ENCODE results near the gene ARL5C.

DNA sequence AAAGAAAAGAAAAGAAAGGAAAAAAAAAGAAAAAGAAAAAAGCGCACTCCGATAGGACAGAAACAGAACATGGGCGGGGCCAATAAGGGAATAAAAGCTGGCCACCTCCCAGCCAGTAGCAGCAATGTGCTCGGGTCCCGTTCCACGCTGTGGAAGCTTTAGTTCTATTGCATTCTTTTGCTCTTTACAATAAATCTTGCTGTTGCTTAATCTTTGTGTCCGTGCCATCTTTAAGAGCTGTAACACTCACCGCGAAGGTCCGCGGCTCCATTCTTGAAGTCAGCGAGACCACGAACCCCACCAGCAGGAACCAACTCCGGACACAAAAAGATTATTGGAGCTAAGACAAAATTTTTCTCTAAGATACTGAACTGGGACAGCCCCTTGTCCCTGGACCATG lies 3.1 kb upstream of the ARL5C start:
- no peak for TF ChIP-seq EP300 (IDR thresholded peaks at IDR 0.05; ENCODE audit: low read depth)
- TF ChIP-seq, protein P1, sequence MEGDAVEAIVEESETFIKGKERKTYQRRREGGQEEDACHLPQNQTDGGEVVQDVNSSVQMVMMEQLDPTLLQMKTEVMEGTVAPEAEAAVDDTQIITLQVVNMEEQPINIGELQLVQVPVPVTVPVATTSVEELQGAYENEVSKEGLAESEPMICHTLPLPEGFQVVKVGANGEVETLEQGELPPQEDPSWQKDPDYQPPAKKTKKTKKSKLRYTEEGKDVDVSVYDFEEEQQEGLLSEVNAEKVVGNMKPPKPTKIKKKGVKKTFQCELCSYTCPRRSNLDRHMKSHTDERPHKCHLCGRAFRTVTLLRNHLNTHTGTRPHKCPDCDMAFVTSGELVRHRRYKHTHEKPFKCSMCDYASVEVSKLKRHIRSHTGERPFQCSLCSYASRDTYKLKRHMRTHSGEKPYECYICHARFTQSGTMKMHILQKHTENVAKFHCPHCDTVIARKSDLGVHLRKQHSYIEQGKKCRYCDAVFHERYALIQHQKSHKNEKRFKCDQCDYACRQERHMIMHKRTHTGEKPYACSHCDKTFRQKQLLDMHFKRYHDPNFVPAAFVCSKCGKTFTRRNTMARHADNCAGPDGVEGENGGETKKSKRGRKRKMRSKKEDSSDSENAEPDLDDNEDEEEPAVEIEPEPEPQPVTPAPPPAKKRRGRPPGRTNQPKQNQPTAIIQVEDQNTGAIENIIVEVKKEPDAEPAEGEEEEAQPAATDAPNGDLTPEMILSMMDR (IDR thresholded peaks at IDR 0.05) = no peak
